Osteocyte (in vitro differentiated cells): ENCODE measurements around the gene SPRR1B. TPM values are rescaled to one million over a fixed set of nuclear protein-coding genes. Genes with fewer than 3 reads are reported as not detected.

ENCODE experiments used
- DNase-seq: peaks from one replicate; pipeline ENCODE4 v3.0.0; 2021; ENCODE audit warnings: mixed read lengths; ENCODE audit not compliant: unreplicated experiment; ENCODE audit errors: extremely low spot score
- H3K27ac Mint-ChIP-seq: one replicate; pipeline ENCODE4 v1.8.0; 2021; ENCODE audit warnings: mild to moderate bottlenecking, mixed read lengths; ENCODE audit not compliant: unreplicated experiment
- H3K27me3 Mint-ChIP-seq: one replicate; pipeline ENCODE4 v1.8.0; 2021; ENCODE audit warnings: mixed read lengths; ENCODE audit not compliant: unreplicated experiment
- H3K36me3 Mint-ChIP-seq: one replicate; pipeline ENCODE4 v1.8.0; 2021; ENCODE audit warnings: mixed read lengths; ENCODE audit not compliant: unreplicated experiment
- H3K4me1 Mint-ChIP-seq: one replicate; pipeline ENCODE4 v1.8.0; 2021; ENCODE audit warnings: mixed read lengths; ENCODE audit not compliant: unreplicated experiment
- H3K4me3 Mint-ChIP-seq: one replicate; pipeline ENCODE4 v1.8.0; 2021; ENCODE audit warnings: mild to moderate bottlenecking, moderate library complexity, mixed read lengths; ENCODE audit not compliant: unreplicated experiment
- H3K9me3 Mint-ChIP-seq: one replicate; pipeline ENCODE4 v1.8.0; 2021; ENCODE audit warnings: mixed read lengths; ENCODE audit not compliant: unreplicated experiment
- total RNA-seq: library from RNA; stranded (reverse); gene quantifications from 2 replicates; pipeline ENCODE4 v1.2.1, GENCODE V29; 2021
- TF ChIP-seq, protein P1 (sequence below): fragments of 200-600 bp; sonication (generic); IDR thresholded peaks from 2 replicates; pipeline ENCODE4 v1.5.0; 2021; ENCODE audit warnings: antibody characterized with exemption, mild to moderate bottlenecking, moderate library complexity

SPRR1B gene
- total RNA-seq, 1 donor from 2014 or later, result not detected

DNA sequence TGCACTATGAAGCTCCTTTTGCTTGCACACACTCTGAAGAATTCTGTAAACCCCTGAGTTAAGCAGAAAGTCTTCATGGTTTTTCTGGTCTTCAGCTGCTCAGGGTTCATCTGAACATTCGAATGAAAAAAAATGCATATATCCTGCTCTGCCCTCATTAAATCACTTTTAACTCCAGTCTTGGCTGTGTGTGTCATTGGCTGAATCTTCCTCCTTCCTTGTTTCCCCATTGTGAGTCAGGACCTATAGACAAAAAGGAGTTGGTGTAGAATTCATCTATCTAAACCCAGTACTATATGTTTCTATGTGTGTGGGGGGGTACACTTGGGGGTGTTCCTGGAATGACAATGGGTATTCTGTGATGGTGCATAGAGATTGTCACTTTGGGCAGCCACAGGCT is 6.6 kb upstream of the SPRR1B start:
- Mint-ChIP-seq H3K9me3 (peaks cover 8% of the 10 kb centered on the region), H3K4me1 (no peaks in the 10 kb centered on the region), H3K4me3 (no peak overlapping the region), H3K36me3 (no peaks in the 10 kb centered on the region), H3K27me3 (no peaks in the 10 kb centered on the region), H3K27ac (no peak overlapping the region)
- TF ChIP-seq, protein P1, sequence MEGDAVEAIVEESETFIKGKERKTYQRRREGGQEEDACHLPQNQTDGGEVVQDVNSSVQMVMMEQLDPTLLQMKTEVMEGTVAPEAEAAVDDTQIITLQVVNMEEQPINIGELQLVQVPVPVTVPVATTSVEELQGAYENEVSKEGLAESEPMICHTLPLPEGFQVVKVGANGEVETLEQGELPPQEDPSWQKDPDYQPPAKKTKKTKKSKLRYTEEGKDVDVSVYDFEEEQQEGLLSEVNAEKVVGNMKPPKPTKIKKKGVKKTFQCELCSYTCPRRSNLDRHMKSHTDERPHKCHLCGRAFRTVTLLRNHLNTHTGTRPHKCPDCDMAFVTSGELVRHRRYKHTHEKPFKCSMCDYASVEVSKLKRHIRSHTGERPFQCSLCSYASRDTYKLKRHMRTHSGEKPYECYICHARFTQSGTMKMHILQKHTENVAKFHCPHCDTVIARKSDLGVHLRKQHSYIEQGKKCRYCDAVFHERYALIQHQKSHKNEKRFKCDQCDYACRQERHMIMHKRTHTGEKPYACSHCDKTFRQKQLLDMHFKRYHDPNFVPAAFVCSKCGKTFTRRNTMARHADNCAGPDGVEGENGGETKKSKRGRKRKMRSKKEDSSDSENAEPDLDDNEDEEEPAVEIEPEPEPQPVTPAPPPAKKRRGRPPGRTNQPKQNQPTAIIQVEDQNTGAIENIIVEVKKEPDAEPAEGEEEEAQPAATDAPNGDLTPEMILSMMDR, result no peak
- DNase-seq, result no peak

DNA sequence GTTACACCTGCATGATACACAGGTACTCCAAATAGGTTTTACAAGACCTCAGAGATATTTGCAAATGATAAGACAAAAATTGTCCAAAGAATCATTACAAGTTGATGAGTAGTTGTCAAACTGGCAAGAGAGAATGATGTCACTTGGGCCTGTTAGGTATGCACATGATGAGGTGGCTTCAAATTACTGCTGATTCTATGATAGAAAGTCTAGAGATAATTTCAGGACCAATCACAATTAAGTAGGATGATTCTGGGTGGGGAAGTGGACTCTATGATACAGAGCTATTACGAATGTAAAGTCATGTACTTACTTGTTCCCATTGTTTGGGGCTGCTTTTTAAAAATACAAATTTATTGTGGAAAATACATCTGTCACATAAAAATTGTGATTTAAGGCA is 5.2 kb upstream of the SPRR1B start:
- TF ChIP-seq, protein P1, result no peak
- Mint-ChIP-seq H3K9me3 (peaks cover 8% of the 10 kb centered on the region), H3K36me3 (no peaks in the 10 kb centered on the region), H3K27me3 (no peaks in the 10 kb centered on the region), H3K27ac (no peak overlapping the region), H3K4me3 (no peak overlapping the region), H3K4me1 (no peaks in the 10 kb centered on the region)
- no peak for DNase-seq

DNA sequence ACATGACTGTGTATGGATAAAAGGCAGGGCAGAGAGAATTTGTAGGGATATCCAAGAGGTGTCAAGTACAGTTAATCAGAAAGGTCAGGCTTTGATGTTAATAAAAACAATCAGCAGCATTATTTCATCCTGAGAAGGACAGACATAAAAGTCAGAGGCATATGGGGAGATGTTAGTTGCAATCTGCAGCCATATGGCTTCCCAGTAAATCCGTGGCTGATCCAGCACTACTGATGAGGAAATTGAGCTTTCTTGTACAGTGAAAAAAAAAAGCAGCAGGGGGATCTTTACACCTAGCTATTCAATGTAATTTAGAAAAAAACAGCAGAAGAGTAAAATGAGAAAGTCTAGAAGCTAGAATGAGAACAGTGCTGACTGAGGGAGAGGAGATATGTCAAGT is 2.2 kb upstream of the SPRR1B start:
- H3K36me3 Mint-ChIP-seq, result no peaks in the 10 kb centered on the region
- H3K27ac Mint-ChIP-seq, result no peak overlapping the region
- H3K27me3 Mint-ChIP-seq, result no peaks in the 10 kb centered on the region
- H3K9me3 Mint-ChIP-seq, result peaks cover 8% of the 10 kb centered on the region
- no peaks in the 10 kb centered on the region for H3K4me1 Mint-ChIP-seq
- no peak for DNase-seq
- no peak overlapping the region for H3K4me3 Mint-ChIP-seq
- TF ChIP-seq, protein P1, result no peak

DNA sequence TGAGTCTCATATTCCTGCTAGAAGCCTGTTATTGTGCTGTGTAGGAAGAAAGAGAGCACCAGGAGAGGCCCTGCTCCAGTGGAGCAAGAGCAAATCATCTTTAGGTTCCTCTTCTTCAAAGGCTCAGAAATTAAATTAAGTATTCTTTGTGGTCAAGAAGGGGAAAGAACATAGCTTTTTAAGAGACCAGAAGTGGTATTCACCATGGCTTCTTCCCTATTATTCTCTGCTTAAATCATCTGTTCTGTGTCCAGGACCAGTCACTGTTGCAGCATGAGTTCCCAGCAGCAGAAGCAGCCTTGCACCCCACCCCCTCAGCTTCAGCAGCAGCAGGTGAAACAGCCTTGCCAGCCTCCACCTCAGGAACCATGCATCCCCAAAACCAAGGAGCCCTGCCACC is 1.1 kb downstream of the SPRR1B start:
- no peak for DNase-seq
- TF ChIP-seq, protein P1, result no peak
- H3K27ac Mint-ChIP-seq, result no peak overlapping the region
- H3K36me3 Mint-ChIP-seq, result no peaks in the 10 kb centered on the region
- no peaks in the 10 kb centered on the region for H3K4me1 Mint-ChIP-seq
- peaks cover 8% of the 10 kb centered on the region for H3K9me3 Mint-ChIP-seq
- H3K4me3 Mint-ChIP-seq, result no peak overlapping the region
- no peaks in the 10 kb centered on the region for H3K27me3 Mint-ChIP-seq

DNA sequence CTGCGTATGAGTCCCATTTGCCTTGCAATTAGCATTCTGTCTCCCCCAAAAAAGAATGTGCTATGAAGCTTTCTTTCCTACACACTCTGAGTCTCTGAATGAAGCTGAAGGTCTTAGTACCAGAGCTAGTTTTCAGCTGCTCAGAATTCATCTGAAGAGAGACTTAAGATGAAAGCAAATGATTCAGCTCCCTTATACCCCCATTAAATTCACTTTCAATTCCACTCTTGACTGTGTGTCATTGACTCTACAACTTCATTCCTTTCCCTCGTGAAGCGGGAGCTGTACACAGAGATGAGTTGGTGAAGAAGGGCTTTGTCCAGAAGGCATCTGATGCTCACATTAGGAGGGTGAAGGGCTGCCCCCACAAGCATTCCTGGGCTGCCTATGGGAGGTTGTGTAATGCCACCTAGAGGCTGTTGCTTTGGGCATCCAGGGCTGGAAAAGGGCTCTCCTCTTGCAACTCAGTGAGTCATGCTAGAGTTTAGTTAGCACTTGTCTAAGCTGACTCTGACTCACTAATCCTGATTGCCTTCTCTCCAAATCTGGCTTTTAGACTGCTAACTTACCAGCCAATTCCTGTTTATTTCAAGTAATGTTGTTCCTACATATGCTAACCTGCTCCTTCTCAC is 1.8 kb downstream of the SPRR1B start:
- no peak overlapping the region for H3K27ac Mint-ChIP-seq
- H3K4me1 Mint-ChIP-seq, result no peaks in the 10 kb centered on the region
- no peaks in the 10 kb centered on the region for H3K36me3 Mint-ChIP-seq
- no peak overlapping the region for H3K4me3 Mint-ChIP-seq
- no peak for DNase-seq
- TF ChIP-seq, protein P1, result no peak
- H3K27me3 Mint-ChIP-seq, result no peaks in the 10 kb centered on the region
- peaks cover 8% of the 10 kb centered on the region for H3K9me3 Mint-ChIP-seq
